Nephron (organoid): Measurements from ENCODE around the gene CHRNA4.

ENCODE experiments used
- H3K27ac Mint-ChIP-seq, 3 experiments: 2 replicates each; pipeline ENCODE4 v1.8.0; 2020; ENCODE audit warnings: mixed read lengths in 3 of 3, mild to moderate bottlenecking in 2 of 3, moderate library complexity in 1 of 3
- H3K27me3 Mint-ChIP-seq: 2 replicates; pipeline ENCODE4 v1.8.0; 2021; ENCODE audit warnings: low read depth, mild to moderate bottlenecking, moderate library complexity, mixed read lengths
- H3K36me3 Mint-ChIP-seq: 2 replicates; pipeline ENCODE4 v1.8.0; 2020; ENCODE audit warnings: low read depth, mixed read lengths
- H3K4me1 Mint-ChIP-seq: 2 replicates; pipeline ENCODE4 v1.8.0; 2020; ENCODE audit warnings: mixed read lengths
- H3K4me3 Mint-ChIP-seq, 3 experiments: 2 replicates each; pipeline ENCODE4 v1.8.0; 2020; ENCODE audit warnings: mild to moderate bottlenecking in 3 of 3, mixed read lengths in 3 of 3, moderate library complexity in 2 of 3
- H3K9me3 Mint-ChIP-seq: 2 replicates; pipeline ENCODE4 v1.8.0; 2020; ENCODE audit warnings: mixed read lengths
- TF ChIP-seq, protein P1 (sequence below), 3 experiments: fragments of 200-600 bp; sonication (generic); IDR thresholded peaks; one replicate each; pipeline ENCODE4 v1.5.0; 2021; ENCODE audit warnings: antibody characterized with exemption in 3 of 3; ENCODE audit not compliant: unreplicated experiment in 3 of 3

Gene CHRNA4

DNA sequence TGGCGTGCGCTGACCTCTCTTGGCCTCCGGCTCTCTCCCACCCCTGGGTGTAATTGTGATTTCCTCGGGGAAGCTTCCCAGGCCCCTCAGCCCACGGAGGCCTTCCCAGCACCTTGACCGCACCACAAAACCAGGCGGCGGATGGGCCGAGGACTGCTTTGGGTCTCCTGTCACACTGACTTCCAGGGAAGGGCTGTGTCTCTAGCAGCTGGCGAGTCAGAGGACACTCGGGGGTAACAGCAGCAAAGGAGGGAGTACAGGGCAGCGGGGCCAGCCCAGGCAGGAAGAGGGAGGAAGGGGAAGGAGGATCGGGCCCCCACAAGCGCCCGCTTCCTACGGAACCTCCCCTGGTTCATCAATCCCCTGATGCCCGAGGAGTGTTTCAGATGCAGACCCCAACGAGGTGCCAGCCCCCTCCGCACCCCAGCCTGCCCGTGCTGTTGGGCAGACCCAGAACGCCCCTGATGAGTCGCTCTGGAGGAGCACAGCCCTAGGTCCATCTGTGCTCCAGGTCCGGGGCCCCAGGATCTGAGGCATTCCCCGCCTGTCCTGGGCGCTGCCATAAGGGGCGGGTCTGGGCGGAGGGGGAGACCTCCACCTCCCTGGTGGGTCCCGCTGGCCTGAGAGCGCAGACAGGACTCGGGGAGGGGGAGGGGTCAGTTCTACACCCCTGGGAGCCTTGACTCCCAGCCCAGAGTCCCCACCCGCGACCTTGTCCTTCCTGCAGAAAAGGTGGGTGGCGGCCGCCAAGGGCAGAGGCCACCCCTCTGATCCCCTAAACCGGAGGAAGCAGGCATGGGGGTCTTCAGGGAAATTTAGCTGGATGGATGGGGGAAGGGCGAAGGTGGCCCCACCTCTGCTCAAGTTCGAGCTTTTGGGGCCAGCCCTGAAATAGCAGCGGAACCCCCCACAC is 956 bp downstream of the CHRNA4 start:
- Mint-ChIP-seq H3K36me3 (no peaks in the 10 kb centered on the region), H3K27ac (no peak overlapping the region), H3K9me3 (no peaks in the 10 kb centered on the region), H3K4me3 (peak overlapping the region; percentile 42 to 68 (median 65)), H3K4me1 (peaks cover 8% of the 10 kb centered on the region), H3K27me3 (peaks cover 37% of the 10 kb centered on the region)
- TF ChIP-seq, protein P1, sequence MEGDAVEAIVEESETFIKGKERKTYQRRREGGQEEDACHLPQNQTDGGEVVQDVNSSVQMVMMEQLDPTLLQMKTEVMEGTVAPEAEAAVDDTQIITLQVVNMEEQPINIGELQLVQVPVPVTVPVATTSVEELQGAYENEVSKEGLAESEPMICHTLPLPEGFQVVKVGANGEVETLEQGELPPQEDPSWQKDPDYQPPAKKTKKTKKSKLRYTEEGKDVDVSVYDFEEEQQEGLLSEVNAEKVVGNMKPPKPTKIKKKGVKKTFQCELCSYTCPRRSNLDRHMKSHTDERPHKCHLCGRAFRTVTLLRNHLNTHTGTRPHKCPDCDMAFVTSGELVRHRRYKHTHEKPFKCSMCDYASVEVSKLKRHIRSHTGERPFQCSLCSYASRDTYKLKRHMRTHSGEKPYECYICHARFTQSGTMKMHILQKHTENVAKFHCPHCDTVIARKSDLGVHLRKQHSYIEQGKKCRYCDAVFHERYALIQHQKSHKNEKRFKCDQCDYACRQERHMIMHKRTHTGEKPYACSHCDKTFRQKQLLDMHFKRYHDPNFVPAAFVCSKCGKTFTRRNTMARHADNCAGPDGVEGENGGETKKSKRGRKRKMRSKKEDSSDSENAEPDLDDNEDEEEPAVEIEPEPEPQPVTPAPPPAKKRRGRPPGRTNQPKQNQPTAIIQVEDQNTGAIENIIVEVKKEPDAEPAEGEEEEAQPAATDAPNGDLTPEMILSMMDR (IDR thresholded peaks at IDR 0.05; ENCODE audit: unreplicated experiment in 3 of 3): no peak

DNA sequence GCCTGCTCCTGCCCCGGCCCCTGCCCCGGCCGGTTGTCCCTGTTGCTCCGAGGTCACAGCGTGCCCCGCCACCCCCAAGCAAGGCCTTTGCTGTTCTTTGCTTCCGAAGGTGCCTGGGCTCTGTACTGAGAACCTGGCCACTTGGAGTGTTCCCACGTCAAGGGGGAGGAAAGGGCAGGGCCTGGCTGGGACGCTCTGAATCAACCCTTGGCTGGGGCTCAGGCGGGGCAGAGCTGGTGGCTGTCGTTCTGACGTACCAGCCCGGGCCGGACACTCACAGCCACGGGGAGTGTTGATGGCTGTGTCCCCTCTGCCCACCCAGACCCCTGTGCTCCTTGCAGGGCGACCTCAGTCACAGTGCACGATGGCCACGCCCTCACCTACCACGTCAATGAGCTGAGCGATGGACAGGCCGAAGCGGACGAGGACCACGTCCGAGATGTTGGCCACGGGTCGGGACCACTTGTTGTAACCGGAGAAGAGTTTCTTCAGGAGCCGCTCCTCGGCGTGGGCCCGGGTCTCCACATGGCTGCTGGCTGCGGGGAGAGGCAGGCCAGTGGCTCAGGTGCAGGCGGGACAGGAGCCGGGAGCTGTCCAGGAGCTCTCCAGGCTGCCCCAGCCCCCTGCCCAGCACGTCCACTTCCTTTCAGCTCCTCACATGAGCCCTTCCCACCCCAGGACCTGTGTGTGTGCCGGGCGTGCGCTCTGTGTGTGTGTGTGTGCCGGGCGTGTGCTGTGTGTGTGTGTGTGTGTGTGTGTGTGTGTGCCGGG is 1.8 kb downstream of the CHRNA4 start:
- H3K27me3 Mint-ChIP-seq: peaks cover 36% of the 10 kb centered on the region
- peak overlapping the region in 1 of 3 experiments; percentile 55 for H3K4me3 Mint-ChIP-seq
- peaks cover 8% of the 10 kb centered on the region for H3K4me1 Mint-ChIP-seq
- TF ChIP-seq, protein P1 (IDR thresholded peaks at IDR 0.05; ENCODE audit: unreplicated experiment in 3 of 3): no peak
- no peak overlapping the region for H3K27ac Mint-ChIP-seq
- H3K36me3 Mint-ChIP-seq: no peaks in the 10 kb centered on the region
- H3K9me3 Mint-ChIP-seq: no peaks in the 10 kb centered on the region

DNA sequence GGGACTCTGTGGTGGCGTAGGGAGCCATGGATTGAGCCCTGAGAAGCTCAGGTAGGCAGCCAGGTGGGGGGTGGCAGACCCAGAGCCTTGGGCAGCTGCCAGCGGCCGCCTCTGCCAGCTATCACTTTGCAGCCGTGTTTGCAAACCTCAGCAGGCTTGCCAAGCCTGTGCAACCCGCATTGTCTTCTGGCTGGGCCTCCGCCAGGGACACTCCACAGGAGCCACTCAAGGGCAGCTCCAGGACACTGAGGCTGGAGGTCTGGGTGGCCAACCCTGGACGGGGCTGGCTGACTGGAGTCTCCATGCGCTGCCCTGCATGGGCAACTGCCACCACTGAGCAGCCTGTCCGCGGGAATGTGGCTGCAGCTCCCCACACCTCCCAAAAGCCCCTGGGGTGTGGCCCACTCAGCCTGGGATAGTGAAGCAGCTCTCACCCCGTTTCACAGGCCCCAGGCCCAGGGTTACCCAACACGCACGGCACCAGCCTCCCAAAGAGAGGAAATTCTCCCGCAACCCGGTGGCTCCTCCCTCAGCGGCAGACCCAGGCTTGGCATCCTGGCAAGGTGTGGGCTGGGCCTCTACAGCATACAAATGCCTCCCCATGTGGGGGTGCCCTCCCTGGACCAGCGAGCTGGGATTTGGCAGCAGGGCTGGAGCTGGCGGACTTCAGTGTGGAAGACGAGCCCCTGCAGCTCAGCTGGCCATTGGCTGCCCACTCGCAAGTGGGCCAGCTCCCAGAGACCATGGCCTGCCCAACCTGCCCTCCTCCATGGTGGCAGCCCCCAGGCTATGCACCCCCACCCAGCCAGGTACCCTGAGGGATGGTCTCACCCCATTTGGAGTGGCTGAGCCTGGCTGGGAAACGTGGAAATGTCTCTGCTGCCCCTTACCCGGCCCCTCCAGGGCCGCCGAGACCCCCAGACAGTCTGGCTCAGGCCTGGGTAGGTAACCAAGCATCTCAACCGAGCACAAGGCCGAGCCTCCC is 2.9 kb downstream of the CHRNA4 start:
- Mint-ChIP-seq H3K4me1 (peaks cover 8% of the 10 kb centered on the region), H3K4me3 (no peak overlapping the region), H3K27ac (no peak overlapping the region), H3K27me3 (peaks cover 26% of the 10 kb centered on the region), H3K36me3 (no peaks in the 10 kb centered on the region), H3K9me3 (no peaks in the 10 kb centered on the region)
- TF ChIP-seq, protein P1 (IDR thresholded peaks at IDR 0.05; ENCODE audit: unreplicated experiment in 3 of 3): no peak

DNA sequence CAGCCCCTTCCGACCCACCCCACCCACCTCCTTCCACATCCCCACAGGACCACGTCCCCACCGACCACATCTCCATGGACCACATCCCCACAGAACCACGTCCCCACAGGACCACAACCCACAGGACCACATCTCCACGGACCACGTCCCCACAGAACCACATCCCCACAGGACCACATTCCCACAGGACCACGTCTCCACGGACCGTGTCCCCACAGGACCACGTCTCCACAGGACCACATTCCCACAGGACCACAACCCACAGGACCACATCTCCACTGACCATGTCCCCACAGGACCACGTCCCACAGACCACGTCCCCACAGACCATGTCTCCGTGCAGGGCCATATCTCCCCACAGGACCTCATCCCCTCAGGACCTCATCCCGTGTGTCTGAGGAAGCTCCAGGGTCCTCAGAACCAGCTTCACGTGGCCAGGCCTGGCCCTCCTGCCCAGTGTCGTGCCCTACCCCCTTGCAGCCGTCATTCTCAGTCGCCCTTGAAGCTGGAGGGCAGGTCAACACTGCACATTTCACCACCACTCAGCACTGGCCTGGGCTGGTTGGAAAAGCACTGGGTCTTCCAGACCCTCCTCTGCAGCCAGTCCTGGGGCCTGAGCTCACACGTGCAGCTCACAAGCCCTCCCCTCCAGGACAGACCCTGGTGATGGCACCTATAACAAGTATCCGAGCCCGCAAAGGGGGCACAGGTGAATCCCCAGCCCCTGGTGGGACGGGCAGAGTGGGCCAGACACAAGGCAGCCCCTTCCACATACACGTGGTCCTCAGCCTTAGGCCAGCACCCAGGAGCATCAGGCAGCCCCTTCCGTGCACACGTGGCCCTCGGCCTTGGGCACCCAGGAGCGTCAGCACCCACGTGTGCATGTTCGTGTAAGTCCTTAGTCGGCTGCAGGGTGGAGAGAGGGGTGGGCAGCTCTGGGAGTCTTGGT is 3.9 kb downstream of the CHRNA4 start:
- TF ChIP-seq, protein P1 (IDR thresholded peaks at IDR 0.05; ENCODE audit: unreplicated experiment in 3 of 3): no peak
- Mint-ChIP-seq H3K27me3 (peaks cover 16% of the 10 kb centered on the region), H3K9me3 (no peaks in the 10 kb centered on the region), H3K36me3 (no peaks in the 10 kb centered on the region), H3K4me1 (peaks cover 5% of the 10 kb centered on the region), H3K27ac (no peak overlapping the region), H3K4me3 (no peak overlapping the region)

DNA sequence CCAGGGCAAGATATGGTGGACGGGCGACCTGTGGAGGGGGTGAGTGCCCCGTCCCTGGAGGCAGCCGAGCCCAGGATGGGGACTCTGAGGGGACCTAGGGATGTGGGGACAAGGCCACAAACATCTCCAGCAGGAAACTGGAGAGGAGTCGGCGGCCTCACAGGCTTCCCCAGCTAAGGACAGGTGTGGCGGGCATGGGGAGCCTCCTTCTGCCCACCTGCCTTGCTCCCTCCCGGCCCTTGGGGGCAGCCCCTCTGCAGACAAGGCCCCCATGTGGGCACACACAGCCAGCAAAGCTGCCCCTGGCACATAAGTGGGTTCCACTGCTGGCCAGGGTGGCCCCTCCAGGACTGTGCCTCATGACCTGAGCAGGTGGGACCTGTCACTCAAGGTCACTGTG is 4.6 kb downstream of the CHRNA4 start:
- H3K9me3 Mint-ChIP-seq: no peaks in the 10 kb centered on the region
- no peak overlapping the region for H3K4me3 Mint-ChIP-seq
- TF ChIP-seq, protein P1 (IDR thresholded peaks at IDR 0.05; ENCODE audit: unreplicated experiment in 3 of 3): no peak

More for the DNA sequence above, 4.6 kb downstream of the CHRNA4 start:
- Mint-ChIP-seq H3K27ac (no peak overlapping the region), H3K27me3 (peaks cover 16% of the 10 kb centered on the region), H3K36me3 (no peaks in the 10 kb centered on the region), H3K4me1 (peaks cover 7% of the 10 kb centered on the region)
